Measurements from ENCODE around the gene MACO1.
A peak's percentile ranks its signal among the peaks of the same experiment; 100 is the strongest.

MACO1 gene

DNA sequence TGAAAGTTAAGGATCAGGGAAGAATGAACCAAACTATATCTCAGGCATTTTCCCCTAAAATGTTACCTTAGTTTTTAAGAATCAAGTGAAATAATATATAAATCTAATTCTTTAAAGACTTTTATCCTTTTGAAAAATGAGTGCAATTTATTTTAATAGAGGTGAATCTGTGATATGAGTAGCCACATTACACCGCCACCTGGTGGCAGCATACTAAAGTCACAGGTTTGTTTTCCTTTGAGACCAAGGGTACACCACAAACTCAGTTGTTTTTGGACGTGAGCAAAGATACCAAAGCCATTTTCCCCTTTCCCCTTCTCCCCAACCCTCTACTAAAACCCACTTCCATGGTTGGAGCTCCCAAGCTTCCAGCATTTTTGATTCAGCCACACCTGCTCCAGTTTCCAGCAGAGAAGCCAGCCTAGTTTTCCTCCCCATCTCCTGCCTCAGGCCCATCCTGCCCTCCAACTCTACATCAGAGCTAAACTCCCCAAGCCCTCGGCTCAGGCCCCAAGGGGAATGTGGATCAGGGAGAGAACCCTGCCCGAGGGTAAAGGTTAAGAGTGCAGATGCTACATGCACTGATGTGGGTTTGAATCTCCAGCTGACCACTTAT lies 89.9 kb downstream of the MACO1 start:
- no peak overlapping the region for H3K4me3 ChIP-seq (ENCODE audit: low read length)
- DNase-seq (ENCODE audit: low read depth), result peak; percentile 66
- TF ChIP-seq, protein P1, sequence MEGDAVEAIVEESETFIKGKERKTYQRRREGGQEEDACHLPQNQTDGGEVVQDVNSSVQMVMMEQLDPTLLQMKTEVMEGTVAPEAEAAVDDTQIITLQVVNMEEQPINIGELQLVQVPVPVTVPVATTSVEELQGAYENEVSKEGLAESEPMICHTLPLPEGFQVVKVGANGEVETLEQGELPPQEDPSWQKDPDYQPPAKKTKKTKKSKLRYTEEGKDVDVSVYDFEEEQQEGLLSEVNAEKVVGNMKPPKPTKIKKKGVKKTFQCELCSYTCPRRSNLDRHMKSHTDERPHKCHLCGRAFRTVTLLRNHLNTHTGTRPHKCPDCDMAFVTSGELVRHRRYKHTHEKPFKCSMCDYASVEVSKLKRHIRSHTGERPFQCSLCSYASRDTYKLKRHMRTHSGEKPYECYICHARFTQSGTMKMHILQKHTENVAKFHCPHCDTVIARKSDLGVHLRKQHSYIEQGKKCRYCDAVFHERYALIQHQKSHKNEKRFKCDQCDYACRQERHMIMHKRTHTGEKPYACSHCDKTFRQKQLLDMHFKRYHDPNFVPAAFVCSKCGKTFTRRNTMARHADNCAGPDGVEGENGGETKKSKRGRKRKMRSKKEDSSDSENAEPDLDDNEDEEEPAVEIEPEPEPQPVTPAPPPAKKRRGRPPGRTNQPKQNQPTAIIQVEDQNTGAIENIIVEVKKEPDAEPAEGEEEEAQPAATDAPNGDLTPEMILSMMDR (IDR thresholded peaks at IDR 0.05; ENCODE audit: insufficient read depth, low read depth, low read length, missing control alignments), result peak; percentile 79

DNA sequence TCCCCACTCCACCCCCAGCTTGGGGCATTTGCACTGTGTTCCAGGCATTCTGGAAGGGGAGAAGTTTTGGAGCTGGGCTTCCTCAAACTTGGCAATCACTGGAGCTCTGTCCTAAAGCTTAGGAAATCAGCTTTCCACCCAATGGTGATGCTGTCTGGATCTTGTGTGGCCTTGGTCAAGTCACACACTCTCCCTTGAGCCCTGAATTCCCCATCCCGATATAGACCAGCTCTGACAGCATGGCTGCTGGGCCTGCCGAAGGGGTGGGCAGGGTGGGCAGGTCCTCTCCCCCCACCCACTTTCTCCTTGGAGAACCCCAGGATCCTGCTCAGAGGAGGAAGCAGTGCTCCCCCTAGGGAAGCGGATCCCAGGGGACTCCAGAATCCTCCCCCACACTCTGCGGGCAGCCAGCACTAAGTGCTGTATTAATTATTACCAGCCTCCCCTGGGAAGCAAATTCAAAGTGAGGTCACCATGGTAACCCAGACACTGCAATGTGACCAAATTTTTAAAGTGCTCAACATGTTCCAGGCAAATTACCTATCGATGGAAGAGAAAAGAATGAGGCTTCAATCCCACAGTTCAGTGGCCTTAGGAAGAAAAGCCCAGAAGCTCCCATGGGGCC lies 91.4 kb downstream of the MACO1 start:
- H3K4me3 ChIP-seq (ENCODE audit: low read length), result no peak overlapping the region
- DNase-seq (ENCODE audit: low read depth), result no peak
- TF ChIP-seq, protein P1 (IDR thresholded peaks at IDR 0.05; ENCODE audit: insufficient read depth, low read depth, low read length, missing control alignments), result no peak

DNA sequence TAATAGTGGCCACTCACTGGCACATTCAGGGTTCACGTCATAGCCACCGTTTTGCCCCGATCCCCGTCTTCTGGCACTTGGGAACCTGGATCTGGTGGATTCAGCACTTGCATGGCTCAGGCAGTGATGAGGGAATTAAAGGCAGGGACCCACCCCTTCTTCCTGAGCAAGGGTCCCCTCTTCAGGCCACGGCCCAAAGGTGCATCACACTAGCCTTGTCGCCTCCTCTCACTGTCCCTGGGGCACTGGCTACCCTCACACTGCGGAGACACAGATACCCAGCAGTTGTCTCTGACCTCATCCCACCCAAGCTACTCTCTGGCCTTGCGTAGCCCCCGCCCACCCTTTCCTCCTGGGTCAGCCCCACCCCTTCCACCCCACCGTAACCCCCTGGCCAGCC lies 92.8 kb downstream of the MACO1 start:
- peak; percentile 46 for DNase-seq (ENCODE audit: low read depth)
- TF ChIP-seq, protein P1 (IDR thresholded peaks at IDR 0.05; ENCODE audit: insufficient read depth, low read depth, low read length, missing control alignments), result peak; percentile 42
- H3K4me3 ChIP-seq (ENCODE audit: low read length), result no peak overlapping the region

DNA sequence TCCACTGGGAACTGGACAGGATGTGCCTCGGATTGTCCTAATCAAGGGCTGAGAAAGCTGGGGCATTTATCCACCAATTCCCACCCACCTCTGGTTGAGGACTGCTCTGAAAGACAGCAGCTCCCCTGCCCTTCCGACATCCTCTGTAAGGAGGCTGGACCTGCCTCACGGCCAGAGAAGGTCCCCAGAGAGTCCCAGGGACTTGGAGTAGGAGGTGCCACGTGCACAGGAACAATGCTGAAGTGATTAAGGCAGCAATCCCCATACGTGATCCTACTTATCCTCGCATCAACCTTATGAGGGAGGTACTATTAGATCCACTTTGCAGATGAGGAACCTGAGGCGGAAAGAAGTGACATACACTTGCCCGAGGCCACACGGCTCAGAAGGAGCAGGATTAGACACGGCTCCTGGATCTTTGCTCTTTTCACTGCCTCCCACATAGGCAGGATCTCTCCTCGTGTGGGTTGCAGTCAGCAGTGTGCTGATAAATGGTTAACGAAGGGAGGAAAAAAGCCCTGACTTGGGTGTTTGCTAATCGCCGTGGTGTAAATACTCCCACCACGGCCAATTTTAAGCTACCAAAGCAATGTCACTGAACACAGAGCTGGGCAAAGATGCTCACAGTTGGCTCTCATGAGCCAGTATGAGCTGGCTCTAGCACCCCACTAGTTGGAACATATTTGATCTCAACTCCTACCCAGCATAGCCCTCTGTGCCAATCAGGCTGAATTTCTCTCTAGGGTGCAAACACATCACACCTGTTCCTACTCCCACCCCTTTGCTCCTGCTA lies 94.1 kb downstream of the MACO1 start:
- TF ChIP-seq, protein P1 (IDR thresholded peaks at IDR 0.05; ENCODE audit: insufficient read depth, low read depth, low read length, missing control alignments), result no peak
- no peak overlapping the region for H3K4me3 ChIP-seq (ENCODE audit: low read length)
- no peak for DNase-seq (ENCODE audit: low read depth)

DNA sequence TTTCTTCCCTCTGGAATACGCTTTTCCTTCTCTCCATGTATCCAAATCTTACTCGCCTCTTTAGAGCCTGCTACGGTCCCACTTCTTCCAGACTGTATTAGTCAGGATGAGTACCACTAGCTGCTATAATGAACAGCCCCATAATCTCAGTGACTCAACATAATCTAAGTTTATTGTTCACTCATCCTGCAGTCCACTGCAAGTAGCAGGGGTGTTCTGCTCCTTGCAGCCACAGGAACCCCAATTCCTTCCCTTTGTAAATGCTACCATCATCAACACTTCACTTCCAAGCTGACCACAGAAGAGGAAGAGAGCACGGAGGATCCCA lies 94.6 kb downstream of the MACO1 start:
- no peak for DNase-seq (ENCODE audit: low read depth)
- TF ChIP-seq, protein P1 (IDR thresholded peaks at IDR 0.05; ENCODE audit: insufficient read depth, low read depth, low read length, missing control alignments), result no peak
- H3K4me3 ChIP-seq (ENCODE audit: low read length), result no peak overlapping the region

DNA sequence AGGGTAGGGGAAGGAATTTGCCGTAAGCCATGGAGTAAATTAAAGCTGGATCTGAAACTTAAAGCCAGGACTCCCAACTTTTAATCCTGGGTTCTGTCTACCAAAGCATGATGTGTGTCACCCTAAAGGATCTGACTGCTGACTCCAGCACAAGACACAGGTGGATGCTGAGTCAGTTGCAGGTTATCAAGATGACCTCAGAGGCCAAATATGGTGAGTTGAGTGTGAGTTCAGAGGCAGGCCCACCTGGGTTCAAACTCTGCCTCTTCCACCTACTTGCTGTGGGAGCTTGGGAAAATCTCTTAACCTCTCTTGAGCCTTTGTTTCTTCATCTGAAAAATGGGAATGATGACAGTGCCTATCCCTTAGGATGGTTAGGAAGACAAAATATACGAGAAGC lies 96.1 kb downstream of the MACO1 start:
- no peak overlapping the region for H3K4me3 ChIP-seq (ENCODE audit: low read length)
- TF ChIP-seq, protein P1 (IDR thresholded peaks at IDR 0.05; ENCODE audit: insufficient read depth, low read depth, low read length, missing control alignments), result no peak
- peak; percentile 31 for DNase-seq (ENCODE audit: low read depth)
